Measurements from ENCODE around the gene TBC1D14.
"Not testable (repeated sequence)": the region's sequence is repeated elsewhere in the genome, so short reads cannot be mapped to it uniquely, and the experiment has no call there.

Gene TBC1D14

GRCh38 chr4:6956087-6956433, 46.4 kb downstream of the TBC1D14 start:
- no peak for DNase-seq

GRCh38 chr4:6956434-6957147, 47.0 kb downstream of the TBC1D14 start:
- DNase-seq = no peak

- no peak for DNase-seq
These were observed 47.5 kb downstream of the TBC1D14 start for GRCh38 chr4:6957148-6957520.

- no peak for DNase-seq
These were observed 48.4 kb downstream of the TBC1D14 start for GRCh38 chr4:6957994-6958393.

- no peak for DNase-seq
These were observed 49.6 kb downstream of the TBC1D14 start for GRCh38 chr4:6959261-6959660.

GRCh38 chr4:6960154-6960553, 50.5 kb downstream of the TBC1D14 start:
- DNase-seq = no peak

- DNase-seq = no peak
These were observed 51.2 kb downstream of the TBC1D14 start for GRCh38 chr4:6960628-6961412.

GRCh38 chr4:6961496-6962210, 52.0 kb downstream of the TBC1D14 start:
- no peak for DNase-seq

GRCh38 chr4:6962211-6963041, 52.8 kb downstream of the TBC1D14 start:
- DNase-seq = no peak

- DNase-seq = no peak
These were observed 53.5 kb downstream of the TBC1D14 start for GRCh38 chr4:6963139-6963611.

- no peak for DNase-seq
These were observed 55.2 kb downstream of the TBC1D14 start for GRCh38 chr4:6964858-6965257.

- no peak for DNase-seq
These were observed 55.7 kb downstream of the TBC1D14 start for GRCh38 chr4:6965329-6965728.

- no peak for DNase-seq
These were observed 58.3 kb downstream of the TBC1D14 start for GRCh38 chr4:6967846-6968340.

GRCh38 chr4:6968496-6968895, 58.9 kb downstream of the TBC1D14 start:
- no peak for DNase-seq

- DNase-seq = no peak
These were observed 60.5 kb downstream of the TBC1D14 start for GRCh38 chr4:6969826-6970800.

- no peak for DNase-seq
These were observed 62.1 kb downstream of the TBC1D14 start for GRCh38 chr4:6971536-6972374.

- no peak for DNase-seq
These were observed 62.7 kb downstream of the TBC1D14 start for GRCh38 chr4:6972375-6972650.

GRCh38 chr4:6972911-6973310, 63.3 kb downstream of the TBC1D14 start:
- no peak for DNase-seq

GRCh38 chr4:6974138-6974848, 64.7 kb downstream of the TBC1D14 start:
- peak; percentile 82 to 86 for DNase-seq

- DNase-seq = not testable (repeated sequence)
These were observed 68.2 kb downstream of the TBC1D14 start for GRCh38 chr4:6977846-6978245.
